Aorta (tissue), 5 donors: ENCODE data around the gene ASPRV1. TPM values are rescaled to one million over a fixed set of nuclear protein-coding genes. Genes with fewer than 3 reads are reported as not detected.
"Not testable (repeated sequence)": the region's sequence is repeated elsewhere in the genome, so short reads cannot be mapped to it uniquely, and the experiment has no call there.

ENCODE experiments used
- ATAC-seq: fragments of 200-7000 bp; cut with Tn5 transposase; one replicate; pipeline ENCODE4 v1.9.1; 2022; ENCODE audit warnings: moderate library complexity; ENCODE audit not compliant: low FRiP score
- DNase-seq, 2 donors: peaks; one replicate each; pipeline ENCODE4 v3.0.0-alpha.2; 2020
- H3K27ac ChIP-seq, 2 donors: one replicate each; pipeline ENCODE4 v1.5.1; 2013; ENCODE audit warnings: low read length in 2 of 2, mild to moderate bottlenecking in 2 of 2, moderate library complexity in 2 of 2, control low read depth in 1 of 2, inconsistent platforms in 1 of 2, low read depth in 1 of 2
- H3K27me3 ChIP-seq, 2 donors: one replicate each; pipeline ENCODE4 v1.6.1; 2013; ENCODE audit warnings: control low read depth in 1 of 2, low read length in 1 of 2, mild to moderate bottlenecking in 1 of 2, moderate library complexity in 1 of 2; ENCODE audit not compliant: insufficient read depth in 2 of 2, control insufficient read depth in 1 of 2
- H3K36me3 ChIP-seq, 2 donors: one replicate each; pipeline ENCODE4 v1.6.1; 2013; ENCODE audit warnings: control low read depth in 1 of 2, low read length in 1 of 2, mild to moderate bottlenecking in 1 of 2; ENCODE audit not compliant: insufficient read depth in 2 of 2, control insufficient read depth in 1 of 2
- H3K4me1 ChIP-seq, 2 donors: one replicate each; pipeline ENCODE4 v1.6.1; 2013; ENCODE audit warnings: low read length in 2 of 2, control low read depth in 1 of 2, mild to moderate bottlenecking in 1 of 2, moderate library complexity in 1 of 2; ENCODE audit not compliant: insufficient read depth in 2 of 2, control insufficient read depth in 1 of 2
- H3K4me3 ChIP-seq, 2 donors: one replicate each; pipeline ENCODE4 v1.5.1; 2013; ENCODE audit warnings: low read length in 2 of 2, control low read depth in 1 of 2, mild to moderate bottlenecking in 1 of 2
- H3K9me3 ChIP-seq: one replicate; pipeline ENCODE4 v1.6.1; 2013; ENCODE audit warnings: mild to moderate bottlenecking, low read length; ENCODE audit not compliant: control insufficient read depth
- WGBS, 2 donors: extraction: QIAGEN DNeasy Blood & Tissue Kit; methylation state at CpG; one replicate each; pipeline ENCODE4 v1.1.7; 2013; 5-methylcytosine and 5-hydroxymethylcytosine counted together
- intact Hi-C, 2 donors: fragments of 100-400 bp; cut with DNase I; formaldehyde crosslinking; loops; one replicate each; pipeline versions ENCODE4 v1.14.2 to v1.15.0; 2022
- polyA plus RNA-seq, 2 donors: library from polyadenylated mRNA; stranded (reverse); fragments of 200-250 nt; gene quantifications; one replicate each; pipeline ENCODE4 v1.2.3, GENCODE V29; 2013
- total RNA-seq, 2 donors: library from RNA; stranded (reverse); fragmentation: NEBNext Ultra II Directional; extraction: Animal tissue kit (Norgen Biotek cat#: 25700); gene quantifications; one replicate each; pipeline ENCODE4 v1.2.1, GENCODE V29; 2021
- donor health status: healthy with polysubstance abuse.
- donor health status: Bipolar disorder and iron deficiency.
- donor health status: DM: no; HTN: no; CAD: no.
- donor health status: DM: no; HTN: no; CAD: no.
- donor health status: DM: yes; HTN: yes; CAD: no.

ASPRV1 gene
- total and polyA plus RNA-seq, 4 donors: 1.1 to 3.4 (median 2.0) TPM

- no peak overlapping the region for H3K4me3 ChIP-seq
- no peaks in the 10 kb centered on the region for H3K27me3 ChIP-seq
- H3K27ac ChIP-seq: no peak overlapping the region
- H3K4me1 ChIP-seq: no peaks in the 10 kb centered on the region
- 79 to 83% methylated on average over 5 of the region's 5 CpGs for WGBS, 2 donors
- H3K9me3 ChIP-seq: no peaks in the 10 kb centered on the region
- ATAC-seq (no peak), DNase-seq (no peak)
- intact Hi-C loops: no loop called here
- no peaks in the 10 kb centered on the region for H3K36me3 ChIP-seq
Observed at GRCh38 chr2:69959425-69959824, 2.0 kb downstream of the ASPRV1 start.

- WGBS, 2 donors: 55 to 68% methylated on average over 6 of the region's 6 CpGs
- Histone ChIP-seq H3K36me3 (no peaks in the 10 kb centered on the region), H3K4me3 (no peak overlapping the region), H3K4me1 (no peaks in the 10 kb centered on the region), H3K27ac (no peak overlapping the region), H3K27me3 (no peaks in the 10 kb centered on the region), H3K9me3 (no peaks in the 10 kb centered on the region)
- DNase-seq (no peak), ATAC-seq (no peak)
- intact Hi-C loops: no loop called here
Observed at GRCh38 chr2:69958480-69958879, 3.0 kb downstream of the ASPRV1 start.

GRCh38 chr2:69957965-69958364 is 3.5 kb downstream of the ASPRV1 start:
- no peak overlapping the region for H3K4me3 ChIP-seq
- H3K27ac ChIP-seq: no peak overlapping the region
- DNase-seq (no peak), ATAC-seq (no peak)
- 61 to 64% methylated on average over 8 of the region's 8 CpGs for WGBS, 2 donors
- no peaks in the 10 kb centered on the region for H3K9me3 ChIP-seq
- intact Hi-C loops: no loop called here
- no peaks in the 10 kb centered on the region for H3K36me3 ChIP-seq
- H3K27me3 ChIP-seq: no peaks in the 10 kb centered on the region
- H3K4me1 ChIP-seq: no peaks in the 10 kb centered on the region

- intact Hi-C loops: no loop called here
- H3K4me1 ChIP-seq: no peaks in the 10 kb centered on the region
- H3K27ac ChIP-seq: no peak overlapping the region
- ATAC-seq: no peak
- no peak for DNase-seq
- H3K27me3 ChIP-seq: no peaks in the 10 kb centered on the region
- no peaks in the 10 kb centered on the region for H3K9me3 ChIP-seq
- H3K36me3 ChIP-seq: no peaks in the 10 kb centered on the region
- no peak overlapping the region for H3K4me3 ChIP-seq
- WGBS, 2 donors: 88 to 90% methylated on average over 6 of the region's 6 CpGs
Observed at GRCh38 chr2:69956475-69956979, 4.9 kb downstream of the ASPRV1 start.

- no peak for ATAC-seq
- Histone ChIP-seq H3K27ac (no peak overlapping the region), H3K4me1 (no peaks in the 10 kb centered on the region), H3K27me3 (no peaks in the 10 kb centered on the region), H3K9me3 (no peaks in the 10 kb centered on the region), H3K36me3 (no peaks in the 10 kb centered on the region), H3K4me3 (no peak overlapping the region)
- DNase-seq: no peak
- WGBS, 2 donors: 78 to 83% methylated on average over 11 of the region's 11 CpGs
- intact Hi-C loops: no loop called here
Observed at GRCh38 chr2:69955029-69955428, 6.4 kb downstream of the ASPRV1 start.

- ATAC-seq: no peak
- Histone ChIP-seq H3K36me3 (no peaks in the 10 kb centered on the region), H3K4me1 (no peaks in the 10 kb centered on the region), H3K9me3 (no peaks in the 10 kb centered on the region), H3K27me3 (no peaks in the 10 kb centered on the region), H3K27ac (no peak overlapping the region), H3K4me3 (no peak overlapping the region)
- intact Hi-C loops: no loop called here
- no peak for DNase-seq
- 92 to 95% methylated on average over 1 of the region's 1 CpG for WGBS, 2 donors
Observed at GRCh38 chr2:69954084-69954483, 7.3 kb downstream of the ASPRV1 start.

- H3K27ac ChIP-seq: no peak overlapping the region
- no peaks in the 10 kb centered on the region for H3K9me3 ChIP-seq
- DNase-seq: no peak
- H3K4me1 ChIP-seq: no peaks in the 10 kb centered on the region
- no peaks in the 10 kb centered on the region for H3K36me3 ChIP-seq
- ATAC-seq: no peak
- no peaks in the 10 kb centered on the region for H3K27me3 ChIP-seq
- WGBS, 2 donors: 83 to 86% methylated on average over 6 of the region's 6 CpGs
- intact Hi-C loops: no loop called here
- H3K4me3 ChIP-seq: no peak overlapping the region
Observed at GRCh38 chr2:69952336-69953115, 8.9 kb downstream of the ASPRV1 start.

- H3K9me3 ChIP-seq, ATAC-seq, DNase-seq, H3K4me1 ChIP-seq, H3K27ac ChIP-seq, H3K4me3 ChIP-seq, H3K27me3 ChIP-seq, H3K36me3 ChIP-seq, intact Hi-C loops: not testable (repeated sequence)
- WGBS, 2 donors: 97 to 98% methylated on average over 3 of the region's 3 CpGs
Observed at GRCh38 chr2:69950671-69951070, 10.8 kb downstream of the ASPRV1 start.

- H3K4me1 ChIP-seq: no peaks in the 10 kb centered on the region
- H3K4me3 ChIP-seq: no peak overlapping the region
- DNase-seq (no peak), ATAC-seq (no peak)
- 70 to 73% methylated on average over 5 of the region's 5 CpGs for whole genome bisulfite sequencing, 2 donors
- intact Hi-C loops: no loop called here
- no peaks in the 10 kb centered on the region for H3K9me3 ChIP-seq
- H3K27me3 ChIP-seq: no peaks in the 10 kb centered on the region
- H3K27ac ChIP-seq: no peak overlapping the region
- no peaks in the 10 kb centered on the region for H3K36me3 ChIP-seq
Observed at GRCh38 chr2:69950241-69950640, 11.2 kb downstream of the ASPRV1 start.
